HepG2 (cell line): Measurements from ENCODE around the gene ACE. TPM values are rescaled to one million over a fixed set of nuclear protein-coding genes. Genes with fewer than 3 reads are reported as not detected.
A peak's percentile ranks its signal among the peaks of the same experiment; 100 is the strongest.

Experiments
- ETV6 ChIP-seq: sonication (generic); formaldehyde crosslinking; conservative IDR thresholded peaks from 2 replicates; pipeline ENCODE4 v1.4.0; 2020; ENCODE audit warnings: missing genetic modification reagents
- FOXP4 ChIP-seq: sonication (generic); formaldehyde crosslinking; IDR thresholded peaks from 2 replicates; pipeline ENCODE4 v1.4.0; 2020; ENCODE audit warnings: missing genetic modification reagents
- MNT ChIP-seq: fragments of 450-650 bp; IDR thresholded peaks from 2 replicates; pipeline ENCODE4 v1.6.1; 2016
- MZF1 ChIP-seq: sonication (generic); formaldehyde crosslinking; IDR thresholded peaks from 2 replicates; pipeline ENCODE4 v1.8.1; 2023; ENCODE audit warnings: mild to moderate bottlenecking, missing genetic modification reagents, borderline replicate concordance
- NFE2L2 ChIP-seq: fragments of 150-350 bp; IDR thresholded peaks from 2 replicates; pipeline ENCODE4 v1.6.1; 2014; ENCODE audit warnings: low read length
- PCBP2 ChIP-seq: fragments of 200-400 bp; formaldehyde crosslinking; optimal IDR thresholded peaks from 2 replicates; pipeline ENCODE3; 2018; ENCODE audit warnings: low read length, low read depth; ENCODE audit not compliant: poor library complexity, severe bottlenecking
- PLSCR1 ChIP-seq: sonication (generic); formaldehyde crosslinking; IDR thresholded peaks from 2 replicates; pipeline ENCODE4 v1.5.0; 2020; ENCODE audit warnings: missing genetic modification reagents, mild to moderate bottlenecking, borderline replicate concordance
- PRDM10 ChIP-seq: sonication (generic); formaldehyde crosslinking; IDR thresholded peaks from 2 replicates; pipeline ENCODE4 v1.4.0; 2020; ENCODE audit warnings: low read depth, missing genetic modification reagents
- RNF219 ChIP-seq: sonication (generic); formaldehyde crosslinking; IDR thresholded peaks from 2 replicates; pipeline ENCODE4 v1.5.0; 2020; ENCODE audit warnings: mild to moderate bottlenecking, missing genetic modification reagents
- ZNF251 ChIP-seq: sonication (generic); formaldehyde crosslinking; IDR thresholded peaks from 2 replicates; pipeline ENCODE4 v1.9.0; 2021; ENCODE audit warnings: mild to moderate bottlenecking, missing genetic modification reagents
- ZNF253 ChIP-seq: sonication (generic); formaldehyde crosslinking; IDR thresholded peaks from 2 replicates; pipeline ENCODE4 v1.8.0; 2022; ENCODE audit warnings: mild to moderate bottlenecking, missing genetic modification reagents, borderline replicate concordance
- ZNF619 ChIP-seq: sonication (generic); formaldehyde crosslinking; IDR thresholded peaks from 2 replicates; pipeline ENCODE4 v1.4.0; 2020; ENCODE audit warnings: mild to moderate bottlenecking, missing genetic modification reagents
- ZSCAN20 ChIP-seq: sonication (generic); formaldehyde crosslinking; IDR thresholded peaks from 2 replicates; pipeline ENCODE4 v1.4.0; 2020; ENCODE audit warnings: missing genetic modification reagents, mild to moderate bottlenecking, borderline replicate concordance
- polyA plus RNA-seq, 8 experiments: library from polyadenylated mRNA; depleted of rRNA in 3 of 8; stranded (reverse) in 7 of 8; unstranded in 1 of 8; fragments of >200 nt; fragmentation: Illumina TruSeq in 4 of 8; extraction: Trizol in 4 of 8; gene quantifications; 2 replicates each; pipeline versions ENCODE4 v1.2.1 to v1.2.3, GENCODE V29; 2011 to 2016; ENCODE audit warnings: low read depth in 4 of 8, missing spikeins in 1 of 8, mixed read lengths in 1 of 8; ENCODE audit not compliant: insufficient read depth in 1 of 8
- total RNA-seq, 5 experiments: library from RNA; depleted of rRNA; stranded (reverse); fragments of >200 nt; fragmentation: Illumina TruSeq; extraction: Trizol; gene quantifications; 2 replicates each; pipeline ENCODE4 v1.2.3, GENCODE V29; 2016; ENCODE audit warnings: low read depth in 1 of 5

Gene ACE
- total and polyA plus RNA-seq, 2 of the 13 experiments (the other 11 are each of a cell fraction or from before 2014, with no cell fraction given) = 0.08 to 0.13 TPM

- TF ChIP-seq NFE2L2 (no peak), ETV6 (no peak), ZNF251 (no peak), MZF1 (no peak), RNF219 (CRISPR knock-in tag) (no peak), PCBP2 (no peak), PLSCR1 (CRISPR knock-in tag) (no peak), ZNF619 (CRISPR knock-in tag) (no peak), ZNF253 (CRISPR knock-in tag) (no peak), PRDM10 (CRISPR knock-in tag) (0 out of 2 replicates have a peak, but pooled peaks have one; percentile 21), MNT (no peak), ZSCAN20 (CRISPR knock-in tag) (no peak), FOXP4 (peak; percentile 96)
These were observed 44.7 kb upstream of the ACE start (continued) for GRCh38 chr17:63431939-63432804.
